Stimulated activated CD4-positive, alpha-beta T cell treated with anti-CD3 and anti-CD28 coated beads, Interleukin-4, amount 100 ng/mL, for 48 hours (primary cell): ENCODE results near the gene ARAP3.
"Not testable (repeated sequence)": the region's sequence is repeated elsewhere in the genome, so short reads cannot be mapped to it uniquely, and the experiment has no call there.

Experiments used
- DNase-seq, 2 donors: peaks; one replicate each; pipeline ENCODE4 v3.0.0-alpha.2; 2020; ENCODE audit warnings: low read depth in 2 of 2

The ARAP3 gene

GRCh38 chr5:141617682-141618029 is 64.4 kb downstream of the ARAP3 start:
- DNase-seq, result no peak

- DNase-seq, result no peak
These were observed 64.9 kb downstream of the ARAP3 start for GRCh38 chr5:141617128-141617527.

DNA sequence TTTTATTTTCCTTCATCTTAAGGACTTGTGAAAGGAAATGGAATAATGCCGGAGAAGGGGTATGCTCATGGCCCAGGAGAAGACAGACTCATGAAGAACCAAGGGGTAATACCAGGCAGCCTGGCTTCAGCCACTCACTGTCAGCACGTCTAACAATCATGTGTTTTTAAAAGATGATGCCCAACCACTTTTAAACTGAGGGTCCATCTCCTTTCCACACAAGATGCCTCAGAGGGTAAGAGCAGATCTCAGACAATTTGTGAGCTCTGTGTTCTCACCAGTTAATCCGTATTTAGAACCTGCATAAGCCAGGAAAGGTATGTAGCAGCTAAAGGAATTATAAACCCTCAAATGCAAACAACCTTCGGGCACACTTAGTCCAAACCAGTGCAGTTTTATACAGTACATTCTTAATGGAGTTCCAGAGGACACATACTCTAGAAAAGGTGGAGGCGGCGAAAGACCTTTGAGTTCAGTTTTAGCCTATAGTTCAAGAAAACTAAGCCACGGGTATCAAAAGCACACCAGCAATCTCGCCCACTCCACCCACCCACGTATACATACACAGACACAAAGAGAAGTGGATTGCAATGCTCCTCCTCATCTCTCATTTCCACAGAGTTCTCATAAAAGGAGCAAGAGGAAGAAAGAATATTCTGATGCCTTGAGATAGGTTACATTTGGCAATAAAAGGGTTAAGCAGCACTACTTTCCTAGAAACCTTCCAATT is 65.9 kb downstream of the ARAP3 start:
- DNase-seq, result no peak

GRCh38 chr5:141613344-141613743 is 68.7 kb downstream of the ARAP3 start:
- no peak for DNase-seq

GRCh38 chr5:141611289-141611688 is 70.7 kb downstream of the ARAP3 start:
- no peak for DNase-seq

- not testable (repeated sequence) for DNase-seq
These were observed 72.1 kb downstream of the ARAP3 start for GRCh38 chr5:141609921-141610320.

DNA sequence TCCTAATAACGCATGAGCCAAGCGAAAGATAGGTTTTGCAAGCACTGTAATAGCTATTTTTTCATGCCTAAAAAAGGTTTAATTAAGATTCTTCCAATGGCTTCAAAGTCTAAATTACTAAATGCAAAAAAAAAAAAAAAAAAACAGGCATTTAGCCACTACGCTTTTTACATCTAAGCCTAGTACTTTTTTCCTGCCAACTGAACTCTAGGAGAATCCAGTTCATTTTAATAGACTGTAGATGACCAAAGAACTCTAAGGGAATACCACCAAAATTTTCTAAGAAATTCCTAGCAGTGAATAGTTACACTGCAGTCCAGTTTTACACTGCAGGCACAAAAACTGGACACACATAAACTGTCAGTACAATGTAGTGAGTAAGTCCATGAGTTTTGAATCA is 73.0 kb downstream of the ARAP3 start:
- no peak for DNase-seq

GRCh38 chr5:141608557-141608956 is 73.5 kb downstream of the ARAP3 start:
- no peak for DNase-seq

GRCh38 chr5:141608046-141608445 is 74.0 kb downstream of the ARAP3 start:
- no peak for DNase-seq

DNA sequence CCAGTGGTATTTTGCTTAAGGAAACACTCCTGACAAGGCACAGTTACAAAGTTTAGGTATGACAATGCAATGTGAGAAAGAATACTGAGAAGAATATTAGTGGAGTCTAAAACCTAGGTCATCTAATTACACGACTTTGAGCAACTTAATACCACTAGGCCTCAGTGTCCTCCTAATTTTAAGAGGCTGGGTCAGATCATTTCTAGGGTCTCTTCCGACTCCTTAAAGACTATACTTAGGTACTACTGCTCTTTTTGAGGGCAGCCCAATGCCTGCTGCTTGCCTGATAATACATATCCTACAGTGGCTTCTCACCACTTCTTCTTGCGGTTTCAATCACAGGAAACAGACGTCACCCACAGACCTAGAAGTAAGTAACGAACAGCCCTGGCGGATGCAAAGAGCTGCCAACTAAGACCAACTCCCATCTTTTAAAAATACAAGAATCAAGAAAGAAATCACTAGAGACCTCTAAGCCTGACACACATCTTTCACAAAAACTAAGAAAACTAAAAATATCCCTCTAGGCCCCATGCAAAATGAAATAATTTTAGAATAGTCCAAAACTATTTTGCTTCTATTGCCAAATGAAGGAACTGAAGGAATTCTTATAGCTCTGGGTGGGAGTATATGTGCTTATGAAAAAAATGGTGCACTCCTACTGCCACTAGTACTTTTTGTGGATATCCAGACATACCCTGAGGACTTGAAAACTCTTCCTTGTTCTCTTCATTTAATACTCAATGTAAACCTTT is 76.3 kb downstream of the ARAP3 start:
- DNase-seq, result peak; percentile 35 to 38

- no peak for DNase-seq
These were observed 77.9 kb downstream of the ARAP3 start for GRCh38 chr5:141603923-141604717.
